PFSK-1 (cell line): ENCODE results near the gene FLAD1.

ENCODE experiments used
- FOXP2 ChIP-seq: optimal IDR thresholded peaks from 2 replicates; pipeline ENCODE3; 2011; ENCODE audit warnings: borderline replicate concordance, control low read depth, inconsistent platforms; ENCODE audit not compliant: insufficient read depth; ENCODE audit errors: extremely low read length, extremely low read depth
- POLR2AphosphoS5 ChIP-seq: IDR thresholded peaks from 2 replicates; pipeline ENCODE4 v1.6.1; 2012; ENCODE audit warnings: low read depth, mild to moderate bottlenecking, control low read depth, low read length, moderate library complexity
- REST ChIP-seq, 2 experiments: IDR thresholded peaks; 2 replicates each; pipeline versions ENCODE4 v1.6.1 to v1.8.0; 2011 to 2012; ENCODE audit warnings: low read depth in 2 of 2, low read length in 2 of 2, control low read depth in 1 of 2, inconsistent platforms in 1 of 2, mild to moderate bottlenecking in 1 of 2, moderate library complexity in 1 of 2; ENCODE audit not compliant: insufficient read depth in 1 of 2
- SIN3A ChIP-seq: IDR thresholded peaks from 2 replicates; pipeline ENCODE4 v1.6.1; 2012; ENCODE audit warnings: mild to moderate bottlenecking, low read length, moderate library complexity, borderline replicate concordance; ENCODE audit not compliant: insufficient read depth
- TAF1 ChIP-seq: IDR thresholded peaks from 2 replicates; pipeline ENCODE4 v1.6.1; 2012; ENCODE audit warnings: low read length, control low read depth, borderline replicate concordance; ENCODE audit not compliant: insufficient read depth

FLAD1 gene

GRCh38 chr1:154957091-154957657 is 26.0 kb upstream of the FLAD1 start:
- TF ChIP-seq SIN3A = no peak
- no peak for TF ChIP-seq FOXP2
- no peak for TF ChIP-seq REST (IDR thresholded peaks at IDR 0.05; ENCODE audit: insufficient read depth in 1 of 2, low read depth in 2 of 2, low read length in 2 of 2)
- no peak for TF ChIP-seq POLR2AphosphoS5
- no peak for TF ChIP-seq TAF1

- TF ChIP-seq POLR2AphosphoS5 (no peak), REST (IDR thresholded peaks at IDR 0.05; ENCODE audit: insufficient read depth in 1 of 2, low read depth in 2 of 2, low read length in 2 of 2) (no peak), FOXP2 (no peak), SIN3A (no peak), TAF1 (no peak)
These were observed 25.1 kb upstream of the FLAD1 start for GRCh38 chr1:154958036-154958435.

GRCh38 chr1:154958681-154959425 is 24.3 kb upstream of the FLAD1 start:
- no peak for TF ChIP-seq POLR2AphosphoS5
- no peak for TF ChIP-seq SIN3A
- no peak for TF ChIP-seq TAF1
- no peak for TF ChIP-seq REST (IDR thresholded peaks at IDR 0.05; ENCODE audit: insufficient read depth in 1 of 2, low read depth in 2 of 2, low read length in 2 of 2)
- no peak for TF ChIP-seq FOXP2

- TF ChIP-seq SIN3A (no peak), FOXP2 (no peak), TAF1 (no peak)
These were observed 23.7 kb upstream of the FLAD1 start for GRCh38 chr1:154959426-154959780.

GRCh38 chr1:154960446-154961136 is 22.6 kb upstream of the FLAD1 start:
- no peak for TF ChIP-seq TAF1
- no peak for TF ChIP-seq POLR2AphosphoS5
- no peak for TF ChIP-seq REST (IDR thresholded peaks at IDR 0.05; ENCODE audit: insufficient read depth in 1 of 2, low read depth in 2 of 2, low read length in 2 of 2)
- TF ChIP-seq SIN3A = no peak
- TF ChIP-seq FOXP2 = no peak
